Mesenchymal stem cell (in vitro differentiated cells and primary cell): Measurements from ENCODE around the gene LAMC1.

Source experiments
- DNase-seq: peaks from one replicate; pipeline ENCODE4 v3.0.0-alpha.2; 2013
- H2AFZ ChIP-seq: one replicate; pipeline ENCODE4 v1.6.1; 2013; ENCODE audit warnings: low read depth, mild to moderate bottlenecking, control low read depth, inconsistent platforms, low read length, moderate library complexity
- H2AK5ac ChIP-seq: 2 replicates; pipeline ENCODE4 v1.6.1; 2013; ENCODE audit warnings: low read length, moderate library complexity, mild to moderate bottlenecking, inconsistent platforms; ENCODE audit not compliant: severe bottlenecking
- H2BK120ac ChIP-seq: one replicate; pipeline ENCODE4 v1.6.1; 2013; ENCODE audit warnings: low read depth, mild to moderate bottlenecking, inconsistent platforms, low read length, moderate library complexity
- H2BK12ac ChIP-seq, 2 experiments: one replicate each; pipeline ENCODE4 v1.6.1; 2013; ENCODE audit warnings: inconsistent platforms in 2 of 2, low read length in 2 of 2, mild to moderate bottlenecking in 2 of 2, moderate library complexity in 2 of 2, control low read depth in 1 of 2
- H2BK15ac ChIP-seq: one replicate; pipeline ENCODE4 v1.6.1; 2013; ENCODE audit warnings: mild to moderate bottlenecking, low read depth, inconsistent platforms; ENCODE audit not compliant: poor library complexity, severe bottlenecking
- H2BK5ac ChIP-seq: 2 replicates; pipeline ENCODE4 v1.6.1; 2013; ENCODE audit warnings: low read depth, mild to moderate bottlenecking, low read length, control low read depth, inconsistent platforms; ENCODE audit not compliant: poor library complexity, severe bottlenecking
- H3K14ac ChIP-seq, 2 experiments: one replicate each; pipeline ENCODE4 v1.6.1; 2013; ENCODE audit warnings: inconsistent platforms in 2 of 2, low read length in 2 of 2, control low read depth in 1 of 2, mild to moderate bottlenecking in 1 of 2, moderate library complexity in 1 of 2
- H3K18ac ChIP-seq, 2 experiments: one replicate each; pipeline ENCODE4 v1.6.1; 2013; ENCODE audit warnings: inconsistent platforms in 2 of 2, low read length in 2 of 2, control low read depth in 1 of 2, low read depth in 1 of 2, mild to moderate bottlenecking in 1 of 2
- H3K23ac ChIP-seq, 2 experiments: one replicate each; pipeline ENCODE4 v1.6.1; 2013; ENCODE audit warnings: inconsistent platforms in 2 of 2, low read length in 2 of 2, mild to moderate bottlenecking in 2 of 2, moderate library complexity in 2 of 2, control low read depth in 1 of 2
- H3K27ac ChIP-seq: 2 replicates; pipeline ENCODE4 v1.5.1; 2013; ENCODE audit warnings: mild to moderate bottlenecking, moderate library complexity, low read length, control low read depth, inconsistent platforms; ENCODE audit not compliant: poor library complexity, severe bottlenecking
- H3K27me3 ChIP-seq, 2 experiments: 2 replicates each; pipeline versions ENCODE4 v1.6.1 to v1.7.0; 2013; ENCODE audit warnings: low read length in 2 of 2, mild to moderate bottlenecking in 2 of 2, moderate library complexity in 2 of 2, control low read depth in 1 of 2, inconsistent platforms in 1 of 2; ENCODE audit not compliant: control insufficient read depth in 1 of 2, insufficient read depth in 1 of 2
- H3K36me3 ChIP-seq, 2 experiments: 2 replicates each; pipeline versions ENCODE4 v1.6.1 to v1.7.0; 2013; ENCODE audit warnings: low read length in 2 of 2, control low read depth in 1 of 2, inconsistent platforms in 1 of 2, low read depth in 1 of 2, mild to moderate bottlenecking in 1 of 2; ENCODE audit not compliant: insufficient read depth in 2 of 2, control insufficient read depth in 1 of 2
- H3K4ac ChIP-seq, 2 experiments: one replicate each; pipeline ENCODE4 v1.6.1; 2013; ENCODE audit warnings: inconsistent platforms in 2 of 2, low read length in 2 of 2, mild to moderate bottlenecking in 2 of 2, moderate library complexity in 2 of 2, control low read depth in 1 of 2, low read depth in 1 of 2
- H3K4me1 ChIP-seq: 2 replicates; pipeline ENCODE4 v1.6.1; 2013; ENCODE audit warnings: low read depth, low read length, control low read depth; ENCODE audit not compliant: control insufficient read depth, insufficient read depth
- H3K4me2 ChIP-seq: 2 replicates; pipeline ENCODE4 v1.6.1; 2013; ENCODE audit warnings: low read length, mild to moderate bottlenecking, inconsistent platforms; ENCODE audit not compliant: poor library complexity, severe bottlenecking
- H3K4me3 ChIP-seq, 2 experiments: 2 replicates each; pipeline versions ENCODE4 v1.5.1 to v1.7.0; 2013; ENCODE audit warnings: low read length in 2 of 2, mild to moderate bottlenecking in 2 of 2, control low read depth in 1 of 2, low read depth in 1 of 2; ENCODE audit not compliant: insufficient read depth in 1 of 2
- H3K79me1 ChIP-seq: replicated peaks from 2 replicates; pipeline ENCODE4 v1.6.1; 2013; ENCODE audit warnings: mild to moderate bottlenecking, control low read depth, low read length, inconsistent platforms; ENCODE audit not compliant: poor library complexity, severe bottlenecking
- H3K9ac ChIP-seq: 2 replicates; pipeline ENCODE4 v1.7.0; 2013; ENCODE audit warnings: mild to moderate bottlenecking, low read length, moderate library complexity
- H3K9me3 ChIP-seq: 2 replicates; pipeline ENCODE4 v1.7.0; 2013; ENCODE audit warnings: mild to moderate bottlenecking, low read length; ENCODE audit not compliant: control insufficient read depth
- H4K8ac ChIP-seq: one replicate; pipeline ENCODE4 v1.6.1; 2013; ENCODE audit warnings: inconsistent platforms, mild to moderate bottlenecking, low read length, moderate library complexity
- H4K91ac ChIP-seq: one replicate; pipeline ENCODE4 v1.6.1; 2013; ENCODE audit warnings: mild to moderate bottlenecking, low read length, inconsistent platforms
- WGBS: methylation state at CpG from one replicate; pipeline ENCODE4 v1.1.7; 2013; ENCODE audit warnings: mixed read lengths; 5-methylcytosine and 5-hydroxymethylcytosine counted together

The LAMC1 gene

GRCh38 chr1:183167676-183168075, 144.5 kb downstream of the LAMC1 start:
- Histone ChIP-seq H3K9me3 (no peaks in the 10 kb centered on the region), H3K27me3 (no peaks in the 10 kb centered on the region), H4K91ac (no peak overlapping the region), H3K36me3 (no peaks in the 10 kb centered on the region), H3K23ac (no peak overlapping the region), H3K4me2 (no peak overlapping the region), H2BK15ac (no peak overlapping the region), H4K8ac (no peak overlapping the region), H3K4me1 (peaks cover 6% of the 10 kb centered on the region), H2BK12ac (no peak overlapping the region), H3K79me1 (no peaks in the 10 kb centered on the region), H3K27ac (no peak overlapping the region), H2BK120ac (no peak overlapping the region), H2BK5ac (no peak overlapping the region), H3K14ac (no peak overlapping the region), H3K18ac (no peak overlapping the region), H3K4ac (no peak overlapping the region), H3K4me3 (no peak overlapping the region), H2AFZ (no peak overlapping the region), H3K9ac (no peak overlapping the region), H2AK5ac (no peak overlapping the region)
- DNase-seq = no peak
- WGBS = 72% methylated on average over 1 of the region's 1 CpG

GRCh38 chr1:183168308-183168707, 145.1 kb downstream of the LAMC1 start:
- no peak overlapping the region for H4K91ac ChIP-seq
- H3K27me3 ChIP-seq = no peaks in the 10 kb centered on the region
- no peak overlapping the region for H3K4ac ChIP-seq
- H3K14ac ChIP-seq = no peak overlapping the region
- H3K27ac ChIP-seq = no peak overlapping the region
- no peak overlapping the region for H3K23ac ChIP-seq
- H3K9me3 ChIP-seq = no peaks in the 10 kb centered on the region
- no peak overlapping the region for H3K18ac ChIP-seq
- H2AFZ ChIP-seq = no peak overlapping the region
- no peak overlapping the region for H2AK5ac ChIP-seq
- no peak overlapping the region for H3K4me2 ChIP-seq
- no peak overlapping the region for H2BK120ac ChIP-seq
- no peaks in the 10 kb centered on the region for H3K36me3 ChIP-seq
- H2BK5ac ChIP-seq = no peak overlapping the region
- no peak overlapping the region for H3K9ac ChIP-seq
- H2BK15ac ChIP-seq = no peak overlapping the region
- H3K79me1 ChIP-seq = no peaks in the 10 kb centered on the region
- H2BK12ac ChIP-seq = no peak overlapping the region
- H3K4me3 ChIP-seq = no peak overlapping the region
- WGBS = 81% methylated on average over 2 of the region's 3 CpGs
- peaks cover 6% of the 10 kb centered on the region for H3K4me1 ChIP-seq
- no peak overlapping the region for H4K8ac ChIP-seq
- DNase-seq = no peak

- H3K14ac ChIP-seq = no peak overlapping the region
- H3K4me2 ChIP-seq = no peak overlapping the region
- H3K27me3 ChIP-seq = no peaks in the 10 kb centered on the region
- H2BK120ac ChIP-seq = no peak overlapping the region
- H3K4me3 ChIP-seq = no peak overlapping the region
- no peak overlapping the region for H2AFZ ChIP-seq
- H3K36me3 ChIP-seq = no peaks in the 10 kb centered on the region
- 88% methylated on average over 1 of the region's 2 CpGs for WGBS
- no peak overlapping the region for H3K23ac ChIP-seq
- no peak overlapping the region for H2BK12ac ChIP-seq
- no peak overlapping the region for H3K27ac ChIP-seq
- H2BK15ac ChIP-seq = no peak overlapping the region
- H3K79me1 ChIP-seq = no peaks in the 10 kb centered on the region
- H2AK5ac ChIP-seq = no peak overlapping the region
- no peak overlapping the region for H3K4ac ChIP-seq
- H3K18ac ChIP-seq = no peak overlapping the region
- H3K9me3 ChIP-seq = no peaks in the 10 kb centered on the region
- no peaks in the 10 kb centered on the region for H3K4me1 ChIP-seq
- no peak for DNase-seq
- H3K9ac ChIP-seq = no peak overlapping the region
- no peak overlapping the region for H2BK5ac ChIP-seq
- H4K91ac ChIP-seq = no peak overlapping the region
- H4K8ac ChIP-seq = no peak overlapping the region
These were observed 150.6 kb downstream of the LAMC1 start for GRCh38 chr1:183173828-183174227.

GRCh38 chr1:183175631-183176030, 152.4 kb downstream of the LAMC1 start:
- no peak overlapping the region for H3K18ac ChIP-seq
- H4K8ac ChIP-seq = no peak overlapping the region
- H3K23ac ChIP-seq = no peak overlapping the region
- H3K27me3 ChIP-seq = no peaks in the 10 kb centered on the region
- no peaks in the 10 kb centered on the region for H3K9me3 ChIP-seq
- H3K14ac ChIP-seq = no peak overlapping the region
- no peak overlapping the region for H2BK120ac ChIP-seq
- H2AFZ ChIP-seq = no peak overlapping the region
- peak overlapping the region; percentile 39 for H4K91ac ChIP-seq
- no peak overlapping the region for H2BK15ac ChIP-seq
- H2BK12ac ChIP-seq = no peak overlapping the region
- H3K4me1 ChIP-seq = no peaks in the 10 kb centered on the region
- H3K79me1 ChIP-seq = no peaks in the 10 kb centered on the region
- H3K36me3 ChIP-seq = no peaks in the 10 kb centered on the region
- 96% methylated on average over 1 of the region's 1 CpG for WGBS
- no peak overlapping the region for H3K4me2 ChIP-seq
- no peak overlapping the region for H3K9ac ChIP-seq
- H3K4ac ChIP-seq = no peak overlapping the region
- H2AK5ac ChIP-seq = no peak overlapping the region
- H2BK5ac ChIP-seq = no peak overlapping the region
- no peak for DNase-seq
- no peak overlapping the region for H3K4me3 ChIP-seq
- no peak overlapping the region for H3K27ac ChIP-seq
